ENCODE data around the gene A2ML1. TPM values are rescaled to one million over a fixed set of nuclear protein-coding genes. Genes with fewer than 3 reads are reported as not detected.
"Not testable (repeated sequence)": the region's sequence is repeated elsewhere in the genome, so short reads cannot be mapped to it uniquely, and the experiment has no call there.

The A2ML1 gene
- not detected for total RNA-seq

DNA sequence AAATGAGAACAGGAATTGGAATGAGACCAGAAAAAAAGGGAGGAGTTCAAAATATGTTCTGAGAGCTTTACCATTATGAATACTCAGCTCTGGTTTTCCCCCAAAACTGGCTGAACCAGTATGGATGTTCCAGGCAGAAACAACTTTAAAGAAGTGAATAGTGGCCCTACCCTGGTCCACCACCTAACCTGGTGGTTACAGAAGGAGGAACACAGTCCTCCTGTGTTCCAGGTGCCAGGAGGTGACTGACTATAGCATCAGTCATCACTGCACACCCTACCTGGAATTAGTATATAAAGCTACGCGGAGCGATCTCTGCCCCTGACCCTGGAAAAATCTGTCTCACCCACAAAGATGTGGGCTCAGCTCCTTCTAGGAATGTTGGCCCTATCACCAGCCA is at the start of gene A2ML1:
TSS of gene A2ML1 (plus strand) at position 324 of the 400 bp plus-strand sequence. CDS start at position 355, 31 bp downstream.
- H3K4me1 Mint-ChIP-seq, result peaks cover 1% of the 10 kb centered on the region
- ATAC-seq (replicated peaks), result no peak
- no peaks in the 10 kb centered on the region for H3K36me3 Mint-ChIP-seq (ENCODE audit: low read depth)
- H3K27me3 Mint-ChIP-seq, result peaks cover 15% of the 10 kb centered on the region
- H3K9me3 Mint-ChIP-seq, result no peaks in the 10 kb centered on the region
- H3K4me3 Mint-ChIP-seq, result no peak within 1 kb of the TSS
- no peak within 1 kb of the TSS for H3K27ac Mint-ChIP-seq

- ATAC-seq (replicated peaks), result no peak
- Mint-ChIP-seq H3K27ac (no peak overlapping the region), H3K36me3 (ENCODE audit: low read depth) (peaks cover 24% of the 10 kb centered on the region), H3K4me3 (no peak overlapping the region), H3K4me1 (no peaks in the 10 kb centered on the region), H3K9me3 (no peaks in the 10 kb centered on the region), H3K27me3 (no peaks in the 10 kb centered on the region)
Observed at GRCh38 chr12:8773461-8773860, 49.0 kb upstream of the A2ML1 start.

- no peak for ATAC-seq (replicated peaks)
- no peak overlapping the region for H3K27ac Mint-ChIP-seq
- H3K4me1 Mint-ChIP-seq, result no peaks in the 10 kb centered on the region
- H3K9me3 Mint-ChIP-seq, result no peaks in the 10 kb centered on the region
- H3K4me3 Mint-ChIP-seq, result no peak overlapping the region
- peaks cover 26% of the 10 kb centered on the region for H3K36me3 Mint-ChIP-seq (ENCODE audit: low read depth)
- no peaks in the 10 kb centered on the region for H3K27me3 Mint-ChIP-seq
Observed at GRCh38 chr12:8779281-8779680, 43.1 kb upstream of the A2ML1 start.

GRCh38 chr12:8779862-8780261 is 42.6 kb upstream of the A2ML1 start:
- no peaks in the 10 kb centered on the region for H3K27me3 Mint-ChIP-seq
- H3K27ac Mint-ChIP-seq, result no peak overlapping the region
- no peaks in the 10 kb centered on the region for H3K9me3 Mint-ChIP-seq
- H3K36me3 Mint-ChIP-seq (ENCODE audit: low read depth), result peaks cover 21% of the 10 kb centered on the region
- H3K4me1 Mint-ChIP-seq, result no peaks in the 10 kb centered on the region
- ATAC-seq (replicated peaks), result no peak
- H3K4me3 Mint-ChIP-seq, result no peak overlapping the region

DNA sequence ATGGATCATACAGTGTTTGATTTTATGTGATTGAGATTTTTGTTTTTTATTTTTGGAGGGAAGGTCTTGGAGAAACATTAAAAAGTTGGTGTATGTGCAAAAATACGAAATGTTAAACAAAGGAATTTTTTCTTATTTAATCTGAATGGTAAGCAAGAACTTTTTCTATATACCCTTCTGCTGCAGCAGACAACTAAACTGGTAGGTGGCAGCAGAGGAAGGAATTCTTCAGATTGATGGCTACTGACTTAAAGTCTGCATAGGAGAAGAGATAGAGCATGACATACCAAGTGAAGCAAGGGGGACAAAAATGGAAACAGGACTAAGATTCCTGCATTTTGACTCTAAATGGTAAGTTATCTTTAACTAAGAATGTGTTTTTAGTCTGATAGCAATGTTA is 42.0 kb upstream of the A2ML1 start:
- Mint-ChIP-seq H3K4me1 (no peaks in the 10 kb centered on the region), H3K27ac (no peak overlapping the region), H3K36me3 (ENCODE audit: low read depth) (peaks cover 21% of the 10 kb centered on the region), H3K4me3 (no peak overlapping the region), H3K27me3 (no peaks in the 10 kb centered on the region), H3K9me3 (no peaks in the 10 kb centered on the region)
- no peak for ATAC-seq (replicated peaks)

DNA sequence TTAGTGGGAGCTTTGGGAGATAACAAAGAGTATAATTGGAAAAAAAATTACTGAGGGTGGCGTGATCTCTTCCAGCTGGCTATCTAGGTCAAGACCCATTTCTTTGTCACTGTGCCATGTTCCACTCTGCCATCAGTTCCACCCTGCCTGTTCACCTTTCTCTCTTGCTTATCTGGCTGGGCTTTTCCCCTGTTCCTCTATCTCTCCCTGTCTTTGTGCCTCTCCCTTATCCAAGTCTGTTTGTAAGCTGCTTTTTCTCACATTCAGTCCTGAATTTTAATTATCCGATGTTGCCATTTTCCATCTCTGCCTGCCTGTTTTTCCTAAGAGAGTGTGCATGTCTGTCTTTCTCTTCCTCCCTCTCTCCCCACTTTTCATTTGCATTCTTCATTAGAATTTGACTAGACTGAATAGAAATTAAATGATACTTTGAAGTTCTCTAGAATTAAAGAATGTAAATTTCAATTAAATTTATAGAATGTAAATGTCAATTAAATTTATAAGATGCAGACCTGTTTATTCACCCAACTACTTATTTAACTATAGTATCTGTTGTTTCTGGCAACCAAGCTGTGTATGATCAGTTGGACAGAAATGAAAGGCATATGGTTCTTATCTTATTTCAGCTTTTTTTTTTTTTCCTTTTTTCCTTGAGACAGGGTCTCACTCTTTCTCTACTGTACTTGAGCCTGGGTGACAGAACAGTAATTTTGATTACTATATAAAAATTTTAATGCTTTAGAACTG is 40.9 kb upstream of the A2ML1 start:
- Mint-ChIP-seq H3K27me3 (no peaks in the 10 kb centered on the region), H3K36me3 (ENCODE audit: low read depth) (peaks cover 15% of the 10 kb centered on the region), H3K27ac (no peak overlapping the region), H3K4me1 (no peaks in the 10 kb centered on the region), H3K9me3 (no peaks in the 10 kb centered on the region), H3K4me3 (no peak overlapping the region)
- ATAC-seq (replicated peaks), result no peak

DNA sequence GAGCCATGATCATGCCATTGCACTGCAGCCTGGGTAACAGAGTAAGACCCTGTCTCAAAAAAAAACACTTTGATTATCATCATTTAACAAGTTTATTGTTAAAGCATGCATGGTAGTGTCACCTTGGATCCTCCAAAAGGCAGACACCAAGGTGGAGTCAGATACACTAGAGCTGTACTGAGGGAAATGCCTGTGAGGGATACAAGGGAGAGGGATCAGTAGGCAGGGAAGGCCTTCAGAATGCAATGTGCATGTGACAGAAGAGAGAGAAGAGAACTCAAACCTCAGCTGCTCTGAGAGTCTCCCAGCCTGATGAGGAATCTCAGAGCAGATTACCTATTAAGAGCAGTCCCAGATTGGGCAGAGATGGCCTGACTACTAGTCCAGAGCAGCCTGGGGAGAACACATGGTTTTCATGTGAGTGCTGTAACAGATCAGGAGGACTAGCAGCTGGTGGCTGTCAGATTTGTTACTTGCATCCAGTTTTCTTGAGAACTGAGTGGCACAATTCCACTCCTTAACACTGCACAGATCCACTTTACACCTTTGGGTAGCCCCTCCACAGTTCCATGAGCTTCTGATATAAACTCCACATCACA is 38.0 kb upstream of the A2ML1 start:
- Mint-ChIP-seq H3K36me3 (ENCODE audit: low read depth) (peaks cover 9% of the 10 kb centered on the region), H3K27me3 (no peaks in the 10 kb centered on the region), H3K4me1 (no peaks in the 10 kb centered on the region), H3K27ac (no peak overlapping the region), H3K4me3 (no peak overlapping the region), H3K9me3 (no peaks in the 10 kb centered on the region)
- ATAC-seq (replicated peaks), result no peak

- Mint-ChIP-seq H3K4me3 (no peak overlapping the region), H3K36me3 (ENCODE audit: low read depth) (peaks cover 9% of the 10 kb centered on the region), H3K27me3 (no peaks in the 10 kb centered on the region), H3K4me1 (no peaks in the 10 kb centered on the region), H3K27ac (no peak overlapping the region), H3K9me3 (no peaks in the 10 kb centered on the region)
- ATAC-seq (replicated peaks), result no peak
Observed at GRCh38 chr12:8785499-8785898, 36.9 kb upstream of the A2ML1 start.

DNA sequence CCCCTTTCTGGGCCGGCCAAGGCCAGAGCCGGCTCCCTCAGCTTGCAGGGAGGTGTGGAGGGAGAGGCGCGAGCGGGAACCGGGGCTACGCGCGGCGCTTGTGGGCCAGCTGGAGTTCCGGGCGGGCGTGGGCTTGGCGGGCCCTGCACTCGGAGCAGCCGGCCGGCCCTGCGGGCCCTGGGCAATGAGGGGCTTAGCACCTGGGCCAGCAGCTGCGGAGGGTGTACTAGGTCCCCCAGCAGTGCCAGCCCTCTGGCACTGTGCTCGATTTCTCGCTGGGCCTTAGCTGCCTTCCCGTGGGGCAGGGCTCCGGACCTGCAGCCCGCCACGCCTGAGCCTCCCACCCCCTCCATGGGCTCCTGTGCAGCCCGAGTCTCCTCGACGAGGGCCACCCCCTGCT is 35.2 kb upstream of the A2ML1 start:
- not testable (repeated sequence) for H3K4me1 Mint-ChIP-seq, H3K9me3 Mint-ChIP-seq, H3K4me3 Mint-ChIP-seq

DNA sequence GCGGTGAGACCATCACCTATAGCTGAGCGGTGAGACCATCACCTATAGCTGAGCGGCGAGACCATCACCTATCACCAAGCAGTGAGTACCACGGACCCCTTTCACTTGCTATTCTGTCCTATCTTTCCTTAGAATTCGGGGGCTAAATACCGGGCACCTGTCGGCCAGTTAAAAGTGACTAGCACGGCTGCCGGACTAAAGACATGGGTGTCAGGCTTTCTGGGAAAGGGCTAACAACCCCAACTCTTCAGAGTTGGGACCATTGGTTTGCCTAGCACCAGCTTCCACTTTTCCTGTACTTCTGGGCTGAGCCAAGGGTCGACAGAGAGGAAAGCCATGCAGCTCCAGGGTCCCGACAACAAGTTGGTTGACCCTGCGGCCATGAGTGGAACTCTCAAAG is 33.7 kb upstream of the A2ML1 start:
- not testable (repeated sequence) for H3K27ac Mint-ChIP-seq; H3K4me1 Mint-ChIP-seq; H3K27me3 Mint-ChIP-seq; H3K9me3 Mint-ChIP-seq; H3K36me3 Mint-ChIP-seq (ENCODE audit: low read depth); ATAC-seq (replicated peaks)
- H3K4me3 Mint-ChIP-seq, result peak overlapping the region; percentile 28

More for the DNA sequence above, 35.2 kb upstream of the A2ML1 start:
- not testable (repeated sequence) for ATAC-seq (replicated peaks); H3K36me3 Mint-ChIP-seq (ENCODE audit: low read depth); H3K27ac Mint-ChIP-seq; H3K27me3 Mint-ChIP-seq

DNA sequence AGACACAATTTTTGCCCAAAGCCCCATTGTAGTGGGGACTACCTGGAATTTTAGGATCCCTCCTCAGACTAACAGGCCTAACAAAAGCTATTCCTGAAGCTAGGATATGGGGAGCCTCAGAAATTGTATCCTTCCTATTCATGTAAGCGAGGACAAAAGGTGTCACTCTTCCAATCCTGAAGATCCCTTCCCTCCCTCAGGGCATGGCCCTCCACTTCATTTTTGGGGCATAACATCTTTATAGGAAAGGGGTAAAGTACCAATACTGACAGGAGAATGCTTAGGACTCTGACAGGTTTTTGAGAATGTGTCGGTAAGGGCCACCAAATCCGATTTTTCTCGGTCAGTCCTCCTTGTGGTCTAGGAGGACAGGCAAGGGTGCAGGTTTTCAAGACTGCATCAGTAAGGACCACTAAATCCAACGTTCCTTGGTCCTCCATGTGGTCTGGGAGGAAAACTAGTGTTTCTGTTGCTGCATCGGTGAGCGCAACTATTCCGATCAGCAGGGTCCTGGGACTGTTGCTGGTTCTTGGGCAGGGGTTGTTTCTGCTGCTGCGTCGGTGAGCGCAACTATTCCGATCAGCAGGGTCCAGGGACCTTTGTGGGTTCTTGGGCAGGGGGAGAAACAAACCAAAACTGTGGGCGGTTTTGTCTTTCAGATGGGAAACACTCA is 32.9 kb upstream of the A2ML1 start:
- not testable (repeated sequence) for ATAC-seq (replicated peaks); H3K27ac Mint-ChIP-seq; H3K9me3 Mint-ChIP-seq; H3K4me1 Mint-ChIP-seq; H3K4me3 Mint-ChIP-seq; H3K36me3 Mint-ChIP-seq (ENCODE audit: low read depth); H3K27me3 Mint-ChIP-seq

DNA sequence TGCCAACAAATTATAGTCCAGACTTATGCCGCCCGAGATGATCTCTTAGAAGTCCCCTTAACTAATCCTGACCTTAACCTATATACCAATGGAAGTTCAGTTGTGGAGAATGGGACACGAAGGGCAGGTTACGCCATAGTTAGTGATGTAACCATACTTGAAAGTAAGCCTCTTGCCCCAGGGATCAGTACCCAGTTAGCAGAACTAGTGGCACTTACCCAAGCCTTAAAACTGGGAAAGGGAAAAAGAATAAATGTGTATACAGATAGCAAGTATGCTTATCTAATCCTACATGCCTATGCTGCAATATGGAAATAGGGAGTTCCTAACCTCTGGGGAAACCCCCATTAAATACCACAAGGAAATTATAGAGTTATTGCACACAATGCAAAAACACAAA is 29.2 kb upstream of the A2ML1 start:
- not testable (repeated sequence) for H3K4me1 Mint-ChIP-seq; H3K27ac Mint-ChIP-seq; H3K27me3 Mint-ChIP-seq; H3K4me3 Mint-ChIP-seq; ATAC-seq (replicated peaks); H3K36me3 Mint-ChIP-seq (ENCODE audit: low read depth); H3K9me3 Mint-ChIP-seq

- not testable (repeated sequence) for H3K27ac Mint-ChIP-seq; H3K9me3 Mint-ChIP-seq; H3K4me1 Mint-ChIP-seq; ATAC-seq (replicated peaks); H3K27me3 Mint-ChIP-seq; H3K36me3 Mint-ChIP-seq (ENCODE audit: low read depth); H3K4me3 Mint-ChIP-seq
Observed at GRCh38 chr12:8794611-8795010, 27.8 kb upstream of the A2ML1 start.

GRCh38 chr12:8796831-8797626 is 25.4 kb upstream of the A2ML1 start:
- Mint-ChIP-seq H3K27me3 (no peaks in the 10 kb centered on the region), H3K4me3 (no peak overlapping the region), H3K9me3 (no peaks in the 10 kb centered on the region), H3K36me3 (ENCODE audit: low read depth) (no peaks in the 10 kb centered on the region), H3K27ac (no peak overlapping the region), H3K4me1 (no peaks in the 10 kb centered on the region)
- no peak for ATAC-seq (replicated peaks)
